Epithelial cell of prostate (primary cell): ENCODE results near the gene IGHMBP2.

Source experiments
- DNase-seq: peaks from one replicate; pipeline ENCODE4 v3.0.0-alpha.2; 2011; ENCODE audit warnings: low read depth, low spot score
- H3K27ac ChIP-seq: fragments of 450-650 bp; 2 replicates; pipeline ENCODE4 v1.5.1; 2017; ENCODE audit warnings: mild to moderate bottlenecking

Gene IGHMBP2

GRCh38 chr11:68924073-68924925, 20.6 kb downstream of the IGHMBP2 start:
- no peak for DNase-seq
- H3K27ac ChIP-seq, result no peak overlapping the region

- H3K27ac ChIP-seq, result no peak overlapping the region
- no peak for DNase-seq
These were observed 21.9 kb downstream of the IGHMBP2 start for GRCh38 chr11:68925611-68926010.

GRCh38 chr11:68927280-68928135, 23.8 kb downstream of the IGHMBP2 start:
- DNase-seq, result no peak
- H3K27ac ChIP-seq, result no peak overlapping the region

GRCh38 chr11:68928136-68928880, 24.6 kb downstream of the IGHMBP2 start:
- H3K27ac ChIP-seq, result no peak overlapping the region
- DNase-seq, result no peak

- no peak overlapping the region for H3K27ac ChIP-seq
These were observed 25.4 kb downstream of the IGHMBP2 start for GRCh38 chr11:68929135-68929534.

GRCh38 chr11:68929706-68930570, 26.2 kb downstream of the IGHMBP2 start:
- no peak overlapping the region for H3K27ac ChIP-seq
- DNase-seq, result no peak

More at GRCh38 chr11:68929135-68929534, 25.4 kb downstream of the IGHMBP2 start:
- DNase-seq, result no peak

GRCh38 chr11:68930991-68931855, 27.5 kb downstream of the IGHMBP2 start:
- DNase-seq, result no peak
- H3K27ac ChIP-seq, result no peak overlapping the region

GRCh38 chr11:68931911-68932310, 28.2 kb downstream of the IGHMBP2 start:
- no peak for DNase-seq
- no peak overlapping the region for H3K27ac ChIP-seq

- no peak for DNase-seq
- no peak overlapping the region for H3K27ac ChIP-seq
These were observed 28.7 kb downstream of the IGHMBP2 start for GRCh38 chr11:68932358-68932757.

- no peak overlapping the region for H3K27ac ChIP-seq
- DNase-seq, result no peak
These were observed 29.4 kb downstream of the IGHMBP2 start for GRCh38 chr11:68932933-68933577.

- H3K27ac ChIP-seq, result no peak overlapping the region
- no peak for DNase-seq
These were observed 30.1 kb downstream of the IGHMBP2 start for GRCh38 chr11:68933605-68934320.

- no peak for DNase-seq
- H3K27ac ChIP-seq, result no peak overlapping the region
These were observed 30.6 kb downstream of the IGHMBP2 start for GRCh38 chr11:68934321-68934645.

- DNase-seq, result no peak
These were observed 31.0 kb downstream of the IGHMBP2 start for GRCh38 chr11:68934666-68935065.

GRCh38 chr11:68935066-68935465, 31.4 kb downstream of the IGHMBP2 start:
- no peak for DNase-seq
- H3K27ac ChIP-seq, result no peak overlapping the region

More at GRCh38 chr11:68934666-68935065, 31.0 kb downstream of the IGHMBP2 start:
- H3K27ac ChIP-seq, result no peak overlapping the region

GRCh38 chr11:68935516-68936357, 32.0 kb downstream of the IGHMBP2 start:
- DNase-seq, result no peak
- H3K27ac ChIP-seq, result no peak overlapping the region

GRCh38 chr11:68936358-68936636, 32.6 kb downstream of the IGHMBP2 start:
- no peak overlapping the region for H3K27ac ChIP-seq

More at GRCh38 chr11:68936358-68936636, 32.6 kb downstream of the IGHMBP2 start:
- no peak for DNase-seq
